HepG2 (cell line): ENCODE measurements around the gene ISLR.

Source experiments
- MYC ChIP-seq: sonication (generic); formaldehyde crosslinking; IDR thresholded peaks from 2 replicates; pipeline ENCODE4 v1.9.0; 2021; ENCODE audit warnings: missing genetic modification reagents, borderline replicate concordance
- NFYB ChIP-seq: sonication (generic); formaldehyde crosslinking; IDR thresholded peaks from 2 replicates; pipeline ENCODE4 v1.4.0; 2020; ENCODE audit warnings: missing genetic modification reagents
- NR2F1 ChIP-seq, 2 experiments: fragments of 450-650 bp in 1 of 2; formaldehyde crosslinking in 1 of 2; IDR thresholded peaks; 2 replicates each; pipeline versions ENCODE4 v1.5.0 to v1.6.1; 2016 to 2020; ENCODE audit warnings: mild to moderate bottlenecking in 1 of 2, missing compliant biosample characterization in 1 of 2, missing genetic modification reagents in 1 of 2, moderate library complexity in 1 of 2
- POLR2A ChIP-seq, 2 experiments: IDR thresholded peaks; 2 replicates each; pipeline ENCODE4 v1.6.1; 2011; ENCODE audit warnings: low read depth in 2 of 2, low read length in 2 of 2, mild to moderate bottlenecking in 1 of 2, moderate library complexity in 1 of 2; ENCODE audit not compliant: insufficient read depth in 1 of 2
- POLR2AphosphoS5 ChIP-seq: IDR thresholded peaks from 2 replicates; pipeline ENCODE4 v1.6.1; 2012; ENCODE audit warnings: low read depth, low read length
- RXRB ChIP-seq: IDR thresholded peaks from 2 replicates; pipeline ENCODE4 v1.6.1; 2016; ENCODE audit warnings: borderline replicate concordance, missing genetic modification reagents, missing compliant biosample characterization
- XBP1 ChIP-seq: sonication (generic); formaldehyde crosslinking; IDR thresholded peaks from 2 replicates; pipeline ENCODE4 v1.5.0; 2020; ENCODE audit warnings: missing genetic modification reagents
- TF ChIP-seq, protein P1 (sequence below): sonication (generic); formaldehyde crosslinking; IDR thresholded peaks from 2 replicates; pipeline ENCODE4 v1.5.0; 2020; ENCODE audit warnings: mild to moderate bottlenecking, missing genetic modification reagents, moderate library complexity
- TF ChIP-seq, protein P2 (sequence below), 2 experiments: sonication (generic) in 1 of 2; formaldehyde crosslinking in 1 of 2; IDR thresholded peaks; 2 replicates each; pipeline versions ENCODE4 v1.4.0 to v1.6.1; 2018 to 2020; ENCODE audit warnings: missing genetic modification reagents in 2 of 2, borderline replicate concordance in 1 of 2, low read depth in 1 of 2, mild to moderate bottlenecking in 1 of 2, missing biosample characterization in 1 of 2
- TF ChIP-seq, protein P3 (sequence below): sonication (generic); formaldehyde crosslinking; IDR thresholded peaks from 2 replicates; pipeline ENCODE4 v1.9.0; 2021; ENCODE audit warnings: mild to moderate bottlenecking, missing genetic modification reagents

- TF ChIP-seq POLR2AphosphoS5 (no peak), XBP1 (no peak), NFYB (CRISPR knock-in tag) (no peak), POLR2A (IDR thresholded peaks at IDR 0.05; ENCODE audit: insufficient read depth in 1 of 2, low read depth in 2 of 2, low read length in 2 of 2) (no peak), RXRB (no peak), MYC (CRISPR knock-in tag) (no peak), NR2F1 (CRISPR knock-in tag; IDR thresholded peaks at IDR 0.05) (no peak)
- TF ChIP-seq, protein P1, sequence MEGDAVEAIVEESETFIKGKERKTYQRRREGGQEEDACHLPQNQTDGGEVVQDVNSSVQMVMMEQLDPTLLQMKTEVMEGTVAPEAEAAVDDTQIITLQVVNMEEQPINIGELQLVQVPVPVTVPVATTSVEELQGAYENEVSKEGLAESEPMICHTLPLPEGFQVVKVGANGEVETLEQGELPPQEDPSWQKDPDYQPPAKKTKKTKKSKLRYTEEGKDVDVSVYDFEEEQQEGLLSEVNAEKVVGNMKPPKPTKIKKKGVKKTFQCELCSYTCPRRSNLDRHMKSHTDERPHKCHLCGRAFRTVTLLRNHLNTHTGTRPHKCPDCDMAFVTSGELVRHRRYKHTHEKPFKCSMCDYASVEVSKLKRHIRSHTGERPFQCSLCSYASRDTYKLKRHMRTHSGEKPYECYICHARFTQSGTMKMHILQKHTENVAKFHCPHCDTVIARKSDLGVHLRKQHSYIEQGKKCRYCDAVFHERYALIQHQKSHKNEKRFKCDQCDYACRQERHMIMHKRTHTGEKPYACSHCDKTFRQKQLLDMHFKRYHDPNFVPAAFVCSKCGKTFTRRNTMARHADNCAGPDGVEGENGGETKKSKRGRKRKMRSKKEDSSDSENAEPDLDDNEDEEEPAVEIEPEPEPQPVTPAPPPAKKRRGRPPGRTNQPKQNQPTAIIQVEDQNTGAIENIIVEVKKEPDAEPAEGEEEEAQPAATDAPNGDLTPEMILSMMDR: no peak
- TF ChIP-seq, protein P2, sequence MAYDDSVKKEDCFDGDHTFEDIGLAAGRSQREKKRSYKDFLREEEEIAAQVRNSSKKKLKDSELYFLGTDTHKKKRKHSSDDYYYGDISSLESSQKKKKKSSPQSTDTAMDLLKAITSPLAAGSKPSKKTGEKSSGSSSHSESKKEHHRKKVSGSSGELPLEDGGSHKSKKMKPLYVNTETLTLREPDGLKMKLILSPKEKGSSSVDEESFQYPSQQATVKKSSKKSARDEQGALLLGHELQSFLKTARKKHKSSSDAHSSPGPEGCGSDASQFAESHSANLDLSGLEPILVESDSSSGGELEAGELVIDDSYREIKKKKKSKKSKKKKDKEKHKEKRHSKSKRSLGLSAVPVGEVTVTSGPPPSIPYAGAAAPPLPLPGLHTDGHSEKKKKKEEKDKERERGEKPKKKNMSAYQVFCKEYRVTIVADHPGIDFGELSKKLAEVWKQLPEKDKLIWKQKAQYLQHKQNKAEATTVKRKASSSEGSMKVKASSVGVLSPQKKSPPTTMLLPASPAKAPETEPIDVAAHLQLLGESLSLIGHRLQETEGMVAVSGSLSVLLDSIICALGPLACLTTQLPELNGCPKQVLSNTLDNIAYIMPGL (CRISPR knock-in tag; IDR thresholded peaks at IDR 0.05; ENCODE audit: borderline replicate concordance in 1 of 2, low read depth in 1 of 2): no peak
- TF ChIP-seq, protein P3, sequence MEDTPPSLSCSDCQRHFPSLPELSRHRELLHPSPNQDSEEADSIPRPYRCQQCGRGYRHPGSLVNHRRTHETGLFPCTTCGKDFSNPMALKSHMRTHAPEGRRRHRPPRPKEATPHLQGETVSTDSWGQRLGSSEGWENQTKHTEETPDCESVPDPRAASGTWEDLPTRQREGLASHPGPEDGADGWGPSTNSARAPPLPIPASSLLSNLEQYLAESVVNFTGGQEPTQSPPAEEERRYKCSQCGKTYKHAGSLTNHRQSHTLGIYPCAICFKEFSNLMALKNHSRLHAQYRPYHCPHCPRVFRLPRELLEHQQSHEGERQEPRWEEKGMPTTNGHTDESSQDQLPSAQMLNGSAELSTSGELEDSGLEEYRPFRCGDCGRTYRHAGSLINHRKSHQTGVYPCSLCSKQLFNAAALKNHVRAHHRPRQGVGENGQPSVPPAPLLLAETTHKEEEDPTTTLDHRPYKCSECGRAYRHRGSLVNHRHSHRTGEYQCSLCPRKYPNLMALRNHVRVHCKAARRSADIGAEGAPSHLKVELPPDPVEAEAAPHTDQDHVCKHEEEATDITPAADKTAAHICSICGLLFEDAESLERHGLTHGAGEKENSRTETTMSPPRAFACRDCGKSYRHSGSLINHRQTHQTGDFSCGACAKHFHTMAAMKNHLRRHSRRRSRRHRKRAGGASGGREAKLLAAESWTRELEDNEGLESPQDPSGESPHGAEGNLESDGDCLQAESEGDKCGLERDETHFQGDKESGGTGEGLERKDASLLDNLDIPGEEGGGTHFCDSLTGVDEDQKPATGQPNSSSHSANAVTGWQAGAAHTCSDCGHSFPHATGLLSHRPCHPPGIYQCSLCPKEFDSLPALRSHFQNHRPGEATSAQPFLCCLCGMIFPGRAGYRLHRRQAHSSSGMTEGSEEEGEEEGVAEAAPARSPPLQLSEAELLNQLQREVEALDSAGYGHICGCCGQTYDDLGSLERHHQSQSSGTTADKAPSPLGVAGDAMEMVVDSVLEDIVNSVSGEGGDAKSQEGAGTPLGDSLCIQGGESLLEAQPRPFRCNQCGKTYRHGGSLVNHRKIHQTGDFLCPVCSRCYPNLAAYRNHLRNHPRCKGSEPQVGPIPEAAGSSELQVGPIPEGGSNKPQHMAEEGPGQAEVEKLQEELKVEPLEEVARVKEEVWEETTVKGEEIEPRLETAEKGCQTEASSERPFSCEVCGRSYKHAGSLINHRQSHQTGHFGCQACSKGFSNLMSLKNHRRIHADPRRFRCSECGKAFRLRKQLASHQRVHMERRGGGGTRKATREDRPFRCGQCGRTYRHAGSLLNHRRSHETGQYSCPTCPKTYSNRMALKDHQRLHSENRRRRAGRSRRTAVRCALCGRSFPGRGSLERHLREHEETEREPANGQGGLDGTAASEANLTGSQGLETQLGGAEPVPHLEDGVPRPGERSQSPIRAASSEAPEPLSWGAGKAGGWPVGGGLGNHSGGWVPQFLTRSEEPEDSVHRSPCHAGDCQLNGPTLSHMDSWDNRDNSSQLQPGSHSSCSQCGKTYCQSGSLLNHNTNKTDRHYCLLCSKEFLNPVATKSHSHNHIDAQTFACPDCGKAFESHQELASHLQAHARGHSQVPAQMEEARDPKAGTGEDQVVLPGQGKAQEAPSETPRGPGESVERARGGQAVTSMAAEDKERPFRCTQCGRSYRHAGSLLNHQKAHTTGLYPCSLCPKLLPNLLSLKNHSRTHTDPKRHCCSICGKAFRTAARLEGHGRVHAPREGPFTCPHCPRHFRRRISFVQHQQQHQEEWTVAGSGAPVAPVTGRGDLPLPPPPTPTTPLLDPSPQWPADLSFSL (CRISPR knock-in tag): no peak
Observed at GRCh38 chr15:74225928-74226327, 52.4 kb downstream of the ISLR start.
